Measurements from ENCODE around the gene KCNQ4.

The KCNQ4 gene

GRCh38 chr1:40823345-40823744, 39.8 kb downstream of the KCNQ4 start:
- Histone ChIP-seq H3K4me3 (ENCODE audit: low read depth, low read length, poor library complexity, severe bottlenecking) (no peak overlapping the region), H3K9ac (ENCODE audit: low read length) (no peak overlapping the region), H3K36me3 (ENCODE audit: insufficient read depth, low read length) (no peaks in the 10 kb centered on the region), H3K27me3 (ENCODE audit: insufficient read depth, low read length) (peaks cover 4% of the 10 kb centered on the region; the same call in 1 of the 2 replicates), H3K4me2 (ENCODE audit: low read length) (no peak overlapping the region), H3F3A (ENCODE audit: insufficient read depth, low read length) (no peaks in the 10 kb centered on the region), H3K27ac (ENCODE audit: low read depth, low read length, poor library complexity, severe bottlenecking) (no peak overlapping the region), H3K79me2 (ENCODE audit: insufficient read depth, low read length) (no peaks in the 10 kb centered on the region), H3K9me3 (ENCODE audit: low read length) (no peaks in the 10 kb centered on the region), H3K4me1 (ENCODE audit: insufficient read depth, low read length, severe bottlenecking) (no peaks in the 10 kb centered on the region), H2AFZ (ENCODE audit: low read length) (no peak overlapping the region), H4K20me1 (ENCODE audit: insufficient read depth, low read length) (no peaks in the 10 kb centered on the region), H3K9me2 (ENCODE audit: low read depth, low read length) (no peaks in the 10 kb centered on the region)
- TF ChIP-seq EZH2 (IDR thresholded peaks at IDR 0.05; ENCODE audit: borderline replicate concordance, low read length) (no peak), CTCF (IDR thresholded peaks at IDR 0.05; ENCODE audit: low read length) (no peak)

GRCh38 chr1:40823983-40824382, 40.4 kb downstream of the KCNQ4 start:
- H3K4me1 ChIP-seq (ENCODE audit: insufficient read depth, low read length, severe bottlenecking), result no peaks in the 10 kb centered on the region
- no peak overlapping the region for H3K4me3 ChIP-seq (ENCODE audit: low read depth, low read length, poor library complexity, severe bottlenecking)
- H3K79me2 ChIP-seq (ENCODE audit: insufficient read depth, low read length), result no peaks in the 10 kb centered on the region
- TF ChIP-seq EZH2 (IDR thresholded peaks at IDR 0.05; ENCODE audit: borderline replicate concordance, low read length) (no peak), CTCF (IDR thresholded peaks at IDR 0.05; ENCODE audit: low read length) (no peak)
- no peak overlapping the region for H3K9ac ChIP-seq (ENCODE audit: low read length)
- H4K20me1 ChIP-seq (ENCODE audit: insufficient read depth, low read length), result no peaks in the 10 kb centered on the region
- no peaks in the 10 kb centered on the region for H3K9me2 ChIP-seq (ENCODE audit: low read depth, low read length)
- H2AFZ ChIP-seq (ENCODE audit: low read length), result no peak overlapping the region
- H3K27me3 ChIP-seq (ENCODE audit: insufficient read depth, low read length), result peaks cover 4% of the 10 kb centered on the region; the same call in 1 of the 2 replicates
- H3F3A ChIP-seq (ENCODE audit: insufficient read depth, low read length), result no peaks in the 10 kb centered on the region
- H3K36me3 ChIP-seq (ENCODE audit: insufficient read depth, low read length), result no peaks in the 10 kb centered on the region
- no peak overlapping the region for H3K4me2 ChIP-seq (ENCODE audit: low read length)
- H3K27ac ChIP-seq (ENCODE audit: low read depth, low read length, poor library complexity, severe bottlenecking), result no peak overlapping the region
- no peaks in the 10 kb centered on the region for H3K9me3 ChIP-seq (ENCODE audit: low read length)

- H2AFZ ChIP-seq (ENCODE audit: low read length), result no peak overlapping the region
- H3K36me3 ChIP-seq (ENCODE audit: insufficient read depth, low read length), result no peaks in the 10 kb centered on the region
- H4K20me1 ChIP-seq (ENCODE audit: insufficient read depth, low read length), result no peaks in the 10 kb centered on the region
- peaks cover 4% of the 10 kb centered on the region; the same call in 1 of the 2 replicates for H3K27me3 ChIP-seq (ENCODE audit: insufficient read depth, low read length)
- no peaks in the 10 kb centered on the region for H3K9me2 ChIP-seq (ENCODE audit: low read depth, low read length)
- no peaks in the 10 kb centered on the region for H3K79me2 ChIP-seq (ENCODE audit: insufficient read depth, low read length)
- no peaks in the 10 kb centered on the region for H3F3A ChIP-seq (ENCODE audit: insufficient read depth, low read length)
- H3K27ac ChIP-seq (ENCODE audit: low read depth, low read length, poor library complexity, severe bottlenecking), result no peak overlapping the region
- no peaks in the 10 kb centered on the region for H3K4me1 ChIP-seq (ENCODE audit: insufficient read depth, low read length, severe bottlenecking)
- H3K4me3 ChIP-seq (ENCODE audit: low read depth, low read length, poor library complexity, severe bottlenecking), result no peak overlapping the region
- no peak for TF ChIP-seq EZH2 (IDR thresholded peaks at IDR 0.05; ENCODE audit: borderline replicate concordance, low read length)
- TF ChIP-seq CTCF (IDR thresholded peaks at IDR 0.05; ENCODE audit: low read length), result no peak
- no peak overlapping the region for H3K9ac ChIP-seq (ENCODE audit: low read length)
- H3K9me3 ChIP-seq (ENCODE audit: low read length), result no peaks in the 10 kb centered on the region
- no peak overlapping the region for H3K4me2 ChIP-seq (ENCODE audit: low read length)
Observed at GRCh38 chr1:40824591-40825434, 41.2 kb downstream of the KCNQ4 start.
